ENCODE results near the gene CHIA.

The CHIA gene

GRCh38 chr1:111252786-111253185 lies 37.9 kb upstream of the CHIA start:
- no peak overlapping the region for H3K4me3 ChIP-seq (ENCODE audit: low read depth, low read length)
- DNase-seq (ENCODE audit: low read depth): no peak
- TF ChIP-seq CTCF (conservative IDR thresholded peaks at IDR 0.05; ENCODE audit: low read depth, low read length): no peak

- no peak overlapping the region for H3K4me3 ChIP-seq (ENCODE audit: low read depth, low read length)
- DNase-seq (ENCODE audit: low read depth): no peak
- TF ChIP-seq CTCF (conservative IDR thresholded peaks at IDR 0.05; ENCODE audit: low read depth, low read length): no peak
Observed at GRCh38 chr1:111253876-111254275, 36.8 kb upstream of the CHIA start.

- DNase-seq (ENCODE audit: low read depth): no peak
- no peak for TF ChIP-seq CTCF (conservative IDR thresholded peaks at IDR 0.05; ENCODE audit: low read depth, low read length)
- H3K4me3 ChIP-seq (ENCODE audit: low read depth, low read length): no peak overlapping the region
Observed at GRCh38 chr1:111256988-111257658, 33.5 kb upstream of the CHIA start.

GRCh38 chr1:111267801-111268508 lies 22.7 kb upstream of the CHIA start:
- no peak overlapping the region for H3K4me3 ChIP-seq (ENCODE audit: low read depth, low read length)
- no peak for TF ChIP-seq CTCF (conservative IDR thresholded peaks at IDR 0.05; ENCODE audit: low read depth, low read length)
- DNase-seq (ENCODE audit: low read depth): no peak

GRCh38 chr1:111269825-111270406 lies 20.7 kb upstream of the CHIA start:
- no peak overlapping the region for H3K4me3 ChIP-seq (ENCODE audit: low read depth, low read length)
- DNase-seq (ENCODE audit: low read depth): no peak
- TF ChIP-seq CTCF (conservative IDR thresholded peaks at IDR 0.05; ENCODE audit: low read depth, low read length): no peak

- H3K4me3 ChIP-seq (ENCODE audit: low read depth, low read length): no peak overlapping the region
- TF ChIP-seq CTCF (conservative IDR thresholded peaks at IDR 0.05; ENCODE audit: low read depth, low read length): no peak
- no peak for DNase-seq (ENCODE audit: low read depth)
Observed at GRCh38 chr1:111270771-111271463, 19.7 kb upstream of the CHIA start.

Data from choroid plexus epithelial cell (primary cell).